NCI-H526 (cell line): Measurements from ENCODE around the gene COL4A6.
A peak's percentile ranks its signal among the peaks of the same experiment; 100 is the strongest.
"Not testable (repeated sequence)": the region's sequence is repeated elsewhere in the genome, so short reads cannot be mapped to it uniquely, and the experiment has no call there.

Source experiments
- DNase-seq, 2 experiments: peaks; one replicate each; lab custom pipeline; 2025; lab: John Stamatoyannopoulos, UW

Gene COL4A6

DNA sequence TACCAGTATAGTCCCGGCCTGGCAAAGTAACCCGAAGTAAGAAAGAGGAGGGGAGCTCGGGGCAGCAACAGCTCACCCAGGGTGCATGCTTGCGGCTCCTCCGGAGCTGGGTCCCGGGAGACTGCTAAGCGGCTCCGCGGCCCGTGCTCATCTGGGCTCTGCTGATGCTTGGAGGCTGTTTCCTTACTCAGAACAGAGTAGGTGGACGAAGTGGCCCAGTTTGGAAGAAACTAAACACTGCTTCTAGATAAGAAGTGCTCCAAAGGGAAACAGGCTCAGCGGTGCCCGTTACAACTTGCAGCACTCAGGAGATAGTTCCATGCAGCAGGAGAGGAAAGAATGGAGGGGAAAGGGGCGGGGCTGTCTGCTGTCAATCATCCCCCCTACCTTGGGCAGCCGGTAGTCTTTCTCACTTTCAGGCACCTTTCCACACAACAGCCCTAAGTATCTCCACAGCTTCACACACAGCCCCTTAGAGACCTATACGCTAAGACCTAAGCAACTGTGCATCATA is at the start of gene COL4A6:
Gene COL4A6 (minus strand): TSS at position 313 of the 514 bp plus-strand sequence. CDS start 226 bp downstream, at position 87.
- no peak for DNase-seq

DNA sequence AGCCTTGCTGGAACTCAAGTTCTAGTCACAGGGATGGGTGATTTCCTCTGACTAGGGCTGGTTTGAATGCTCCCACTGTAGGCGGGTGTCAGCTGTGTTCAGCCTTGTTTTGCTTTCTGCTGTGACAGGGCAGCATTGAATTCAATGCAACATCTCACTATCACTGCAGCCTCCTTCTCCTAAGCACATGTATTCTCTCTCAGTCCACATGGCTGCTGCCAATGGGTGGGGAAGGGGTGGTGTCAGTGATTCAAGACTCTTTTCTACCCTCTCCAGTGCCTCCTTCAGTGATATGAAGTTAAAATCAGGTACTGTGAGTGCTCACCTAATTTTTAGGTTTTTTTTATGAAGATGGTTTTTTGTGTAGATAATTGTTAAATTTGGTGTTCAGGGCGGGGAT is 47.7 kb upstream of the COL4A6 start:
- no peak for DNase-seq

DNA sequence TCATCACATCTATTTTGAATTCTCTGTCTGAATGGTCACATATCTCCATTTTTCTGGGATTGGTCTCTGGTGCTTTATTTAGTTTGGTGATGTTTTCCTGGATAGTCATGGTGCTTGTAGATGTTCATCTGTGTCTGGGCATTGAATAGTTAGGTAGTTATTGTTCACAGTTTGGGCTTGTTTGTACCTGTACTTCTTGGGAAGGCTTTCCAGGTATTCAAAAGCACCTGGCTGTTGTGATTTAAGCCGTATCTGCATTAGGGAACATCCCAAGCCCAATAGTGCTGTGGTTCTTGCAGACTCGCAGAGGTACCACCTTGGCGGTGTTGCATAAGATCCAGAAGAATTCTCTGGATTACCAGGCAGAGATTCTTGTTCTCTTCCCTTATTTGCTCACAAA is 46.0 kb upstream of the COL4A6 start:
- no peak for DNase-seq

DNA sequence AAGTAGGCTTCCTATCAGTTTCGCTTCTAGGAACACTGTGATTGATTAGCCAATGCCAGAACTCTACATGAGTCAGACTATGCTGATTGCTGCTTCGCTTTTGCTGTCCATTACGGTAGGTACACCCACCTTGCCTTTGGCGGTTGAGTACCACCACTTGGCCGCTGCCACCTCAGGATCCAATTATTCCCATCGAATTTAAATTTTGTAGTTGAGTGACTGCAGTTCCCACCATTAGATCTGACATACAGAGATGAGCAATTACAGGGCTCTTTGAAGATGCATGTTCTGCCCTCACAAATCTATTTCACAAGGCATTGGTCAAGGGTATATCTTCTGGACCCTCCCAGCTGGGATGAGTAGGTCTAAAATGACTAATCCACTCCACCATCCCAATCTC is 43.3 kb upstream of the COL4A6 start:
- not testable (repeated sequence) for DNase-seq

DNA sequence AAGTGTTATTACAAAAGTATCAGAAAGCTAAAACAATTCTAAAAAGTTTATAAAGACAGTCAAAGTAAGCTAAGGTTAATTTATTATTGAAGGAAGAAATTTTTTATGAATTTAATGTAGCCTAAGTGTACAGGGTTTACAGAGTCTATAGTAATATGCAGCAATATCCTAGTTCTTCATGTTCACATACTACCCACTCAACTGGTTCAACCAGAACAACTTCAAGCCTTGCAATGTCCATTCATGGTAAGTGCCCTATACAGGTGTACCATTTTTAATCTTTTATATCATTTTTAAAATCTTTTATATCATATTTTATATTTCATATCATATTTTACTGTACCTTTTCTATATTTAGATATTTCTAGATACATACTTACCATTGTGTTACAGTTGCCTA is 35.8 kb upstream of the COL4A6 start:
- DNase-seq: no peak

DNA sequence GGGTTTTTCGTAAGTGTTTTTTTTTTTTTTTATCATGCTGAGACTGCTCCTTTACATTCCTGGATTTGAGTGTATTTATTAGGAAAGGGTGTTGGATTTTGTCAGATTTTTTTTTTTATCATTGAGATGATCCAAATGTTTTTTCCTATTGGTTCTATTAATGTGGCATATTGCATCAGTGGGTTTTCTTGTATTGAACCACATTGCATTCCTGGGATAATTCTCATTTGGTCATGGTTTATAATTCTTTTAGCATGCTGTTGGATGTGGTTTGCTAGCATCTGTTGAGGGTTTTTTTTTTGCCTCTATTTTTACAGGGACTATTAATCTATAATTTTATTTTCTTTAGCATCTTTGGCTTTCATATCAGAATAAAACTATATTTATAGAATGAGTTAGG is 30.3 kb upstream of the COL4A6 start:
- no peak for DNase-seq

DNA sequence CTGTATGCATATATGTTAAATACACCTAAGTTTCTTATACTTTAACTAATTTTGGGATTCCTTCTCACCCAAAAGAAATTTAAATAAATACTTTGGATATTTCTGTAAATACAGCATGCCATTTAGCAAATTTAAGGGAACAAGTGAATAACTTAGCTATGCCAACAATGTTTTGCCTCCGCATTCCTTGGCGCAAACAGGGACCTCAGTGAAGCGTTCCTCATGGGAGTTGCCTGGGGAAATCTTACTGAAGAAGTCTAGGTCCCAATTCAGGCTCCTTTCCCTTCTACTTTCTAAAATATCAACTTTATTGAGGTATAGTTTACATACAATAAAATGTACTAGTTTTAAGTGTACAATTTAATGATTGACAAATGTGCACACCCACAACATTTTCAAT is 26.4 kb upstream of the COL4A6 start:
- no peak for DNase-seq

DNA sequence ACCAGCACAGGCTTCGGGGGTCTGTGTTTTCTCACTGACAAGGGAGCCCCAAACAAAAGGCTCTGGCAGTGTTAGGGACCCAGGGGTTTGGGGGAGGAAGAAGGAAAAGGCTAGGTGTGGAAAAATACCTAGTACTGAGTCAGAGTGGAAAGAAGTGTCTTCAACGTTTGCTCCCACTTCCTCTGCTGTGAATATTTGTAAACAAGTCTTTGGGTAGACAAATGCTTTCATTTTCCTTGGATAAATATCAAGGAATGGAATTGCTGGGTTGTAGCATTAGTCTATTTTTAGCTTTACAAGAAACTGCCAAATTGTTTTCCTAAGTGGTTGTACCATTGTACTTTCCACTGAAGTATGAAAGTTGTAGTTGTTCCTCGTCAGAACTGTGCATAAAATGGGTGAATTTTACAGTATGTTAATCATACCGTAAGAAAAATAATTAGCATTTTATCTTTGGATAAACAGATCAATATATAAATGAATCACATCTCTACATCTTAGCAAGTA is 18.8 kb upstream of the COL4A6 start:
- no peak for DNase-seq

DNA sequence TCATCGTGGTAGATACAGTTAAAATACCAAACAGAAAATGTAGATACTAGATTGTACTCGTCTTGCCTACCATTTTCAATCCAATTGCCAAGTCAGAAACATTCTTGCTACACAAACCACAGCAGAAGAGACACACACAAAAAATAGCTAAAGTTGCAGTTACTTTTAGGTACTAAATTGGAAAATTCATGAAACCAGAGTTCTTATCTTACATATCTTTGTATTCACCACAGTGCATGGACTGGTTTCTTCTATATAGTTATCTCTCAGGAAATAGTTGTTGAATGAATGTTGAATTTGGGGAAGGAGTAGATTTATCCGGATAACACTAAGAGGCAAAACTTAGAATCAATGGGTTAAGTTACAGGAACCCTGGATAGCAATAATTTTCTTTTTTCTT is 15.6 kb upstream of the COL4A6 start:
- no peak for DNase-seq

DNA sequence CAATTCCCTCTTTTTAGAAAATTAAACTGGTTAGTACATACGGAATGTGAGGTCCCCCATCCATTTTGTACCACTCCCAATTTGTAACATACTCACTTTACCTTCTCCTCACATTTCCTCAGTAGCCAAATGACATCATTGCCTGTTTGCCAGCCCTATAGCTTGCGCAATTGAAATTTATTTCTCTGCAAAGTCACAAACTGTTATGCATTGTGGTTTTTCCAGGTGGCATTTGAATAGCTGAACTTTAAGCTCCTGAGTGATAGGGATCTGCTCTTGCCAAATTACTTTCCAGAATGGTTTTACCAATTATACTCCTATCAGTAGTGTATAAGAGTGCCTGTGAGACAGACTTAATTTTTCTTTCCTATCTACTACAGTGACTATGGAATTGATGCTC is 9.1 kb upstream of the COL4A6 start:
- no peak for DNase-seq

DNA sequence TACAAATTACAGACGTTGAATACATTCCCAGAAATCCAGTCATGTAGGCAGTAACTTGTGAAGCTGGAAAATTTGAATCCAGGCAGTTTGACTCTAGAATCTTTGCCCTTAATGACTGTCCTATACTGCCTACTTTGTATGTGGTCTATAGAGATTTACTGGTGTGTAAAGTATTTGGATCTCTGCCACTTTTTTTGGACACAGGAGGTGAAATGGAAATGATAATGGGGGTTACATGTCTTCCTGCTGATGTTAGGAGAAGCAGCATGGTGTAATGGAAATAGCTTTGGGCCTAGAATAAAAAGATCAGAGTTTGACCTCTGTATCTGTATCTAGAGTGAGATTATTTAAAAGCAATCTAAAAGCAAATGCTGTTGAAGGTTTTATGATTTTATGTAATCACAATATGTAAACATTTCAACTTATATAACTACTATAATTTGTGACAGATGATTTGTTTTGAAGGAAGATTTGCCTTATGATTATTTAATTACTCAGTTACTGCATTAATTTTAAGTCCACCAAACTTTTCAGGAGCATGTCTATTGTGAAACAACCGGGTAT is 4.8 kb upstream of the COL4A6 start:
- peak in 1 of 2 experiments; percentile 1 for DNase-seq

DNA sequence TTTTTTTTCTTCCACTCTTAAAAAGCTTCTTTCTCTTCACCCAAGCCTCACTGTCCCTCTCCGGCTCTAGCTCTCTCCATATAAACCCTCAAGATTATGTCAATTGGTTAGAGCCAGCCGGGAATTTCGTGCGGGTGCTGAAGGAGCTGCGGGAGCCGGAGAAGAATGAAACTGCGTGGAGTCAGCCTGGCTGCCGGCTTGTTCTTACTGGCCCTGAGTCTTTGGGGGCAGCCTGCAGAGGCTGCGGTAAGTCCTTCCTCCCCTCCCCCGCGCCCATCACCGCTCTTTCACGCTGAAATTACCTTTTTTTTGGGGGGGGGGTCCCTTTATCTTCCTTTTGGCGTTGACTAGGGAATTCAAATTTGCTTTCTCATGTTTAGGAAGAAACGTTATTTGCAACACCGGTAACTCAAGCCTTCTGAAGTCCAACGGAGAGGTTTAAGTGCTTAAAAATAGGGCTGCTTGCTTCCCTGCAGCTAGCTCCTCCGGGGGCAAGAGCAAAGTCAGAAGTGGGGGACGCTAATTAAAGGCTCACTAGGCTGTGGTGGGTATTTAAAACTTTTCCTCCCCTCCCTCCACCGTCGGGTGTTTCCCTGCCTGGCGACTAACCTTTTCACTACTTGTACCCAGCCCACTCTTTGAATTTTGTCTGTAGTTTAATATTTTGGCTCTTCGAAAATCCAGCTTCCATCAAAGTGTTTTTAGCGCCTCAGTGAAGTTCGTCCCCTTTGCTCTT is 1.9 kb upstream of the COL4A6 start:
- DNase-seq: peak in 1 of 2 experiments; percentile 5

DNA sequence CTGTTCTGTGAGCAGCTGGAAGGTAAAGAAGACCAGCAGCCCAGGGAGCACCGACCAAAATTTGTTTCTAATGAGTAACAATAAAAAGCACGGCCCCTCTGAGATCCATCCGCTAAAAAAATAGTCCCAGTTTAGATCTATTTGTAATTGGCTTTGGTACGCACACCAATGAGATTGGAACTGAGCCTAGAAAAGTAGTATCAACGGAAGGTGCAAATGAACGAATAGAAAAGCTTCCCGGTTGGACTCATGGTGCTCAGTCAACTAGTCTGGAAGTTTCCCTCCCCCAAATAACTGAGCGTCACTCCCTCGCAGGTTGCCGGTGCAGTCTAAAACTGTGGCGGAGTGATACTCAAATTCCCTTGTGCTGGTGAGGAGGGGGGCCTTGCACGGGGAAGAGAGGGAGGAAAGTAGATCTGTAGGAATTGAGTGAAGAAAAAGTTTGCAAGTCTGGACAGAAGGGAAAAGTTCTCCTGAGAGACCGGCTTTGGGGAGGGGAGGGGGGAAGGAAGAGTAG is 1.3 kb upstream of the COL4A6 start, which contains the start of gene COL4A5:
Gene COL4A5 (plus strand): TSS at position 413 of the 517 bp plus-strand sequence. CDS start 288 bp downstream, outside the sequence.
- DNase-seq: peak; percentile 15 to 39

DNA sequence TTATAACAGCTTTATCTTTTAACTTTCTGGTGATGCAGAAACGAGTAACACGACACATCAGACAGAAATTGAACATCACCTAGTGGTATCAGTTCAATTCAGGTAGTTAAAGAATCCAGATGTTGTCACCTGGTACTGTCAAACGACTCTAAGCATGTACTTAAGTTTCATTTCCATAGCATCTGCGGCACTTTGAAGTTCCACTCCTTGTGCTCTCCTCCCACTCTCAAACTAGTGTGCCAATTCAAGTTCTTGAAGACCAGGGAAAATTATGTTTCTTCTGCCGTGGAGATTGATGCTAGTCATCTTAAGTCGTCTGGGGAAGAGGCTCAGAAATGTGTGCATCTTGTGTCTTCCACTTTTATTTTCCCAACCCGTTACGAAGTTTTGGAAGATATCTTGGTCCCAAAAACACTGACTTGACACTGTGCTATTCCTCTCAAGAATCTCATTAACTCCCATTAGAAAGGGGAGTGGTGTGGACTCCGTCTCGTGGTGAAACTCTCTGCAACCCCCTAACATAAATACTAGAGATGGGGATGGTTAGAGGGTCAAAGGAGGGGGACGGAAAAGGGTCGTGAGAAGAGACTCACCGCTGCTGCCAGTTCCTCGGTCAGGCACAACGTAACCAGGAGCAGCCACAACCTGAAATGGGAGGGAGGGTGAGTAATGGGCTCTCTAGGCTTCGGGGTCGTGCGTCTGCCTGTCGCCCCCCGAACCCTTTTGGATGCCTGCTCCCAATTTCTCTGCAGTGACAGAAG is 693 bp downstream of the COL4A6 start:
- DNase-seq: no peak

DNA sequence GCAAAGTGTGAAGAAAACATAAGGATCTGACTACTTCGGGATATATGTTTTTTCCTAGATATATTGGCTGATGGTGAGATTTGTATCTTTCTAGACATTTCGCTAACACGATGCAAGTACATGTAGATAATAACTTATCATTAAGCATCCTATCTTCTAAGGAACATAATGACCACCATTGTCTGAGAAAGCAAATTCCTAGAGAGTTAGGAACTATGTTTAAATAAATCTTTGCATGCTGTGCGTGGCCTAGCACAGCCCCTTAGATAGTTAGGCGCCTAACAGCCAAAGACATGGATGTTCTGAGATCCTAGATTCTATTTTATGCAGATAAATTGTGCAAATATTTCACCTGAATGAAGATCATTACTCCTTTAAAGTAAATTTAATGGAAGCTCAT is 3.0 kb downstream of the COL4A6 start:
- no peak for DNase-seq

DNA sequence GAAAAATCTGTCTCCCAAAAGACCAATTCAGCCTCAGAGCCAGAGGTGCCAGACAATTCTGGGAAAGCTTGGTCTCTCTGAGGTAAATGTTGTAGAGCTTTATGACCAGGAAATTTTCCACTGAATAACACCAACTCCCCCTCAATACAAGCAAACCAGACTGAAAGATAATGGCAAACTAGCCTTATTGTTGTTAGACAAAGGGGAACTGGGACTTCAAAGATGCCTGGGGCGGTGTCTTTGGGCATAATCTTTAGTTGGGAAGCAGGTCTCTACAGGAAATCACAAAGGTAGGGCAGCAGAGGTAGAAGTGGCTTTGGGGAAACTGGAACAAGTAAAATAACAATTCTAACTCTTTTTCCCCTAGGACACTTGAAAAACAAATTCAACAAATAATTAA is 12.0 kb downstream of the COL4A6 start:
- no peak for DNase-seq

DNA sequence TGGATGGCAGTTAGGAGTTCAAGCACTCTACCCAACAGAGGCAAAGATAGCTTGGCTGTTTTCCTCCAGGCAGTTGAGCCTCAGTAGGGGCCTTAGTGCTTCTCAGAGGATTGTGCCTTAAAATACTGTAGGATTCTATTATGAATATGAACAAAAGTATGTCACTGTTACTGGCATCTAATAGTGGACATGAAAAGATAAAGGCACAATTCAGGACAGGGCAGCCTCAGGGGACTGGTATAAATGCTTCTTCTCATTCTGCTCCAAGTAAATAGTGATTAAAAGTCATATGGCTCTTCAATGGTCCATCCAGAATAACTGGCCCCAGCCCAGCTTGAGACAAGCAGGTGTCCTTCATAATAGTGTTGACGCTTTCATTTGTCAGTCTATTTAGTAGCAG is 17.7 kb downstream of the COL4A6 start:
- no peak for DNase-seq

DNA sequence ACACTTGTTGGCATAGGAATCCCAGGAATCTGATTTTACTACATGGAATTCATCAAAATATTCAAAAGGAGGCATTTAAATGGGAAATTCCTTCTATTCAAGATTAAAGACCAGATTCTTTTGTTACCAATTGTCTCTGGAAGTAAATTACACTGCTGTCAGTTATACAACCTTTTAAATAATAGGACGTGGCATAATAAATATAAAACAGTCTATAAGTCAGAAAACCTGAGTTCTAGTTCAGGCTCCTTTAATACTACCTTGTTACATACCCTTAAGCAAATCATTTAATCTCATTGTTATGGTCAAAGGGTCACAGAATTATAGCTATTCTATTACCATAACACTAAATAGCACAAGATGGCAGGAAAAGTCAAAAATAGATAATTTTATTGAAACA is 18.8 kb downstream of the COL4A6 start:
- DNase-seq: no peak

DNA sequence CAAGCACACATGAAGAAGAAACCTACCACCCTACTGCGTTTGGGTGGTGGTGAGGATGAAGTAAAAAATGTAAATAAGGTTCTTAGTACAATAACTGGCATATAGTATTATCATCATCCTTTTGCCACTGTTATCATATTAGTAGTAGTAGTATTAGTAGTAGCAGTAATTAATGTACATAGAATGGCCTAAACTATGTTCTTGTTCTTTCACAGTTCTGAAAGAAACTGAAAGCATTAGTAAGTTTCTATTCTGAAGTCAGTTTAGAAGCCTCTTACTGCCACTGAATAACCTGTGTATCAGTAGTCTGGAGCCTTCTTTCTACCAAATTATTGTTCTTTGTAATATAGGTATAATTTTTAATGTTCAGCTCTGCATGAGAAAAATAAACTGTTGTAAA is 21.0 kb downstream of the COL4A6 start:
- no peak for DNase-seq

DNA sequence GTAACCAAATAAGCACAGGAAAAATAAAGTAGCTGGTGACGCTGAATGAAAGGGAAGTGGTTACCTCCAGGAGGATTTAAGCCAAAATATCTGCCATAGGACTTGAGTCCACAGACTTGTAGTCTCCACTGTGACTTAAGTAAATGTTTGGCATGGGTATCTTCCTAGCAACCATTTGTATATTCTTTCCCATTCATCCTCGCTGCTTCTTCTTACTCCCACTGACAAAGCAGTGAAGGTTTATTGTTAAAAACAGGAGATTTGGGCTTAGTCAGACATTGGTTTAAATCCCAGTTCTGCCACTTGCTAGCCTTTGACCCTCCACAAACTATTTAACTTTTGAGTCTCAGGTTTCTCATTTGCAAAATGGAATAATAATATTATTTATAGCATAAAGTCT is 22.3 kb downstream of the COL4A6 start:
- no peak for DNase-seq

DNA sequence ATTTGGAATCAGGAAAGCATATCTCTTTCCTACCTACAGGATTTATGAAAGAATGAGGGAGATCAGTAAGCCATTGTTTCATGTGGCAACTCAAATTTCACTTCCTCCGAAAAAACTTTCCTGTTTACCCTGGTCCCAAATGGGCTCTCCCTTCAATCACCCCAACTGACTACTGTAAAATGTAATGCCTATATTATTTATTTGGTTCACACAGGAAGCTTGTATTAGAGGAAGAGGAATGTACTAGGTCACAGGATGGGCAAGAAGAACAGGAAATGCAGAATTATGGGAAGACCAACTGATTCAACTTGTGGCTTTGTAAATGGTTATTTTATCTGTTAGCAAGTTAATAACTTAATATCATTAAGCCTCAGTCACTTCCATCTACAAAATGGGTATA is 23.1 kb downstream of the COL4A6 start:
- no peak for DNase-seq

DNA sequence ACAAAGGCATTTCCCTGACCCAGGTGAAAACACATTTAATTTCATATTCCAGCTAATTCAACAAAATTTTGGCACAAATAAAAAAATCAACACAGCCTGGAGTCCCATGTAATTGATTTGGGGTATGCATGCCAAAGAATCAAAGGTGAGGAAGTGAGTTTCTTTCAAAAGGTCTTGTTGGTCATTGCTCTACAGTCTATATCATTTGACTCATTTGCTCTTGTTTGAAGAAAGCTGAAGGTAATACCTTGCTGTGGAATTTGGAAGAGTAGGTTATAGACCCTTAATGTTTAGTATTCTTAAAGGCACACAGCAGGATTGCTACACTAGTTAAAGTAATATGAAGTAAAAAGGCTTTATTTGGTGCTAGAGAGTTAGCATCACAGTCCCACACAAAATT is 25.4 kb downstream of the COL4A6 start:
- DNase-seq: no peak
